NCI-H82 (cell line): ENCODE data around the gene BCAR3.
"Not testable (repeated sequence)": the region's sequence is repeated elsewhere in the genome, so short reads cannot be mapped to it uniquely, and the experiment has no call there.

Source experiments
- DNase-seq: peaks from one replicate; lab custom pipeline; 2025; lab: John Stamatoyannopoulos, UW

BCAR3 gene

GRCh38 chr1:93705892-93706500 is 24.4 kb upstream of the BCAR3 start:
- DNase-seq = no peak

- no peak for DNase-seq
Observed at GRCh38 chr1:93704052-93704451, 22.4 kb upstream of the BCAR3 start.

GRCh38 chr1:93703643-93704042 is 22.0 kb upstream of the BCAR3 start:
- DNase-seq = no peak

- DNase-seq = no peak
Observed at GRCh38 chr1:93702828-93703183, 21.2 kb upstream of the BCAR3 start.

- no peak for DNase-seq
Observed at GRCh38 chr1:93702111-93702827, 20.6 kb upstream of the BCAR3 start.

GRCh38 chr1:93701629-93702028 is 20.0 kb upstream of the BCAR3 start:
- DNase-seq = no peak

GRCh38 chr1:93700532-93701469 is 19.2 kb upstream of the BCAR3 start:
- no peak for DNase-seq

- DNase-seq = no peak
Observed at GRCh38 chr1:93699503-93700168, 18.0 kb upstream of the BCAR3 start.

GRCh38 chr1:93699049-93699384 is 17.4 kb upstream of the BCAR3 start:
- DNase-seq = no peak

- DNase-seq = no peak
Observed at GRCh38 chr1:93698329-93699048, 16.9 kb upstream of the BCAR3 start.

- DNase-seq = not testable (repeated sequence)
Observed at GRCh38 chr1:93697566-93697965, 15.9 kb upstream of the BCAR3 start.

- DNase-seq = peak; percentile 66
Observed at GRCh38 chr1:93695411-93696005, 13.9 kb upstream of the BCAR3 start.

- no peak for DNase-seq
Observed at GRCh38 chr1:93694819-93695218, 13.2 kb upstream of the BCAR3 start.

- DNase-seq = no peak
Observed at GRCh38 chr1:93694039-93694438, 12.4 kb upstream of the BCAR3 start.

GRCh38 chr1:93692983-93693591 is 11.4 kb upstream of the BCAR3 start:
- no peak for DNase-seq

GRCh38 chr1:93692451-93692861 is 10.8 kb upstream of the BCAR3 start:
- no peak for DNase-seq

GRCh38 chr1:93692026-93692425 is 10.4 kb upstream of the BCAR3 start:
- peak; percentile 20 for DNase-seq

- DNase-seq = peak; percentile 59
Observed at GRCh38 chr1:93690921-93691789, 9.5 kb upstream of the BCAR3 start.

GRCh38 chr1:93690341-93690740 is 8.7 kb upstream of the BCAR3 start:
- no peak for DNase-seq
